Right cardiac atrium (tissue), 5 donors: ENCODE measurements around the gene VPS11. TPM values are rescaled to one million over a fixed set of nuclear protein-coding genes. Genes with fewer than 3 reads are reported as not detected.

Experiments used
- ATAC-seq, 2 donors: fragments of 200-7000 bp; cut with Tn5 transposase; one replicate each; pipeline versions ENCODE4 v1.8.0 to v1.9.1; 2020; ENCODE audit warnings: moderate library complexity in 2 of 2, mild to moderate bottlenecking in 1 of 2
- DNase-seq, 3 donors: peaks; one replicate each; pipeline ENCODE4 v3.0.0-alpha.2; 2020
- H3K27ac ChIP-seq: one replicate; pipeline ENCODE4 v1.5.1; 2013; ENCODE audit warnings: mild to moderate bottlenecking, low read length, control low read depth, moderate library complexity
- H3K27me3 ChIP-seq: one replicate; pipeline ENCODE4 v1.6.1; 2013; ENCODE audit not compliant: control insufficient read depth, insufficient read depth
- H3K4me1 ChIP-seq: one replicate; pipeline ENCODE4 v1.6.1; 2013; ENCODE audit warnings: low read length; ENCODE audit not compliant: control insufficient read depth, insufficient read depth
- H3K4me3 ChIP-seq: one replicate; pipeline ENCODE4 v1.5.1; 2013; ENCODE audit warnings: low read length, control low read depth
- H3K9me3 ChIP-seq: one replicate; pipeline ENCODE4 v1.6.1; 2013; ENCODE audit warnings: low read length; ENCODE audit not compliant: control insufficient read depth
- WGBS: extraction: QIAGEN DNeasy Blood & Tissue Kit; methylation state at CpG from one replicate; pipeline ENCODE4 v1.1.7; 2013; 5-methylcytosine and 5-hydroxymethylcytosine counted together
- intact Hi-C, 4 donors: fragments of 100-400 bp; cut with DNase I; formaldehyde crosslinking; loops; one replicate each; pipeline versions ENCODE4 v1.11.0 to v1.14.0; 2022 to 2023
- polyA plus RNA-seq: library from polyadenylated mRNA; stranded (reverse); fragments of 200-250 nt; gene quantifications from one replicate; pipeline ENCODE4 v1.2.3, GENCODE V29; 2013
- total RNA-seq, 4 donors: library from RNA; stranded (reverse); fragmentation: NEBNext Ultra II Directional; extraction: Animal tissue kit (Norgen Biotek cat#: 25700); gene quantifications; one replicate each; pipeline ENCODE4 v1.2.1, GENCODE V29; 2021
- donor health status: healthy with polysubstance abuse.
- donor health status: DM: no; HTN: yes; CAD: no.
- donor health status: DM: no; HTN: no; CAD: no.
- donor health status: DM: no; HTN: yes; CAD: no; lungs with severe emphysema.
- donor health status: DM: yes; HTN: yes; CAD: no.

Gene VPS11
- total and polyA plus RNA-seq, 5 donors: 20.4 to 23.7 (median 21.9) TPM

- ATAC-seq: no peak
- H3K9me3 ChIP-seq: no peaks in the 10 kb centered on the region
- H3K27ac ChIP-seq: no peak overlapping the region
- intact Hi-C loops: no loop called here
- WGBS: 60% methylated on average over 7 of the region's 7 CpGs
- DNase-seq: peak in 1 of 3 donors; percentile 11
- H3K4me3 ChIP-seq: no peak overlapping the region
- no peaks in the 10 kb centered on the region for H3K27me3 ChIP-seq
- peaks cover 3% of the 10 kb centered on the region for H3K4me1 ChIP-seq
These were observed 14.2 kb downstream of the VPS11 start for GRCh38 chr11:119081682-119082260.

- peak within 1 kb of the TSS; percentile 52 for H3K4me3 ChIP-seq
- peak within 1 kb of the TSS; percentile 75 for H3K27ac ChIP-seq
- no peaks in the 10 kb centered on the region for H3K27me3 ChIP-seq
- ATAC-seq (peak; percentile 98), DNase-seq (peak; percentile 95 to 98 (median 97))
- intact Hi-C loops: no loop called here
- H3K9me3 ChIP-seq: no peaks in the 10 kb centered on the region
- WGBS: under 1% methylated on average over 45 of the region's 45 CpGs
- peaks cover 3% of the 10 kb centered on the region for H3K4me1 ChIP-seq
These were observed 17.2 kb downstream of the VPS11 start, which contains the start of gene HMBS for GRCh38 chr11:119084663-119085436. Gene HMBS, plus strand, starts transcription at chr11:119084881. Its CDS starts 153 bp downstream, at chr11:119085034.

DNA sequence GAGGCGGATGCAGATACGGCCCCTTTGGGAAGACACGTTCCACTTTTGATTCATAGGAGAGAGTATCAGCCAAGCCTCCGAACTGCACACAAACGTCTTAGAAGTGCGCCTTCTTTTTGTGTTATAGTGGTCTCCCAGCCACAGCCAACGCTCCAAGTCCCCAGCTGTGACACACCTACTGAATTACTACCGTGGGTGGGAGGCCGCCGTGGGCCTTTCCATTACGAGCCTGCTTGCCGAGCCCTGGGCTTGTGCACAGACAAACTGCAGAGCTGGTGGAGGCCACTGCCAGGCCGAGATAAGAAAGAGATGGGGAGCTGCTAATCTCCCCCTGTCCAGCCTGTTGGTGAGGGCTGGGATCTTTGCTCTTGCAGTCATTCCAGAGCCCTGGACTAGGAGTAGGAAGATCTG, 17.8 kb downstream of the VPS11 start:
- intact Hi-C loops: no loop called here

GRCh38 chr11:119087123-119087522, 19.5 kb downstream of the VPS11 start:
- DNase-seq (no peak), ATAC-seq (no peak)
- Histone ChIP-seq H3K9me3 (no peaks in the 10 kb centered on the region), H3K4me3 (no peak overlapping the region), H3K27ac (no peak overlapping the region), H3K27me3 (no peaks in the 10 kb centered on the region), H3K4me1 (peaks cover 3% of the 10 kb centered on the region)
- intact Hi-C loops: no loop called here
- 88% methylated on average over 6 of the region's 6 CpGs for WGBS

More for the DNA sequence above, 17.8 kb downstream of the VPS11 start:
- Histone ChIP-seq H3K4me1 (peaks cover 3% of the 10 kb centered on the region), H3K9me3 (no peaks in the 10 kb centered on the region), H3K27me3 (no peaks in the 10 kb centered on the region), H3K4me3 (peak overlapping the region; percentile 52), H3K27ac (peak overlapping the region; percentile 71)
- WGBS: 1% methylated on average over 13 of the region's 13 CpGs
- ATAC-seq (no peak), DNase-seq (peak in 1 of 3 donors; percentile 65)

DNA sequence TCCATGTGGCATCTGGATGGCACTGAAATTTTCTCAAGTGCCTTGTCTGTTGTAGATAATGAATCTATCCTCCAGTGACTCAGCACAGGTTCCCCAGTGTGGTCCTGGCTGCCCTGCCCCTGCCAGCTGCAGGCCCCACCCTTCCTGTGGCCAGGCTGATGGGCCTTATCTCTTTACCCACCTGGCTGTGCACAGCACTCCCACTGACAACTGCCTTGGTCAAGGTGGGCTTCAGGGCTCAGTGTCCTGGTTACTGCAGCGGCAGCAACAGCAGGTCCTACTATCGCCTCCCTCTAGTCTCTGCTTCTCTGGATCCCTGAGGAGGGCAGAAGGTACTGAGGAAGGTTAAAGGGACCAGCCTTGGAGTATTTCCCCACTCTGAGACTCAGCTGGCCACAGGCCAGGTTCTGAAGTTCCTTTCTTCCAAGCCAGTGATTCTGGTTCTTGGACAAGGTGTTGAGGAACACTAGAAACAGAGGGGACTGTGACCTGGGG, 20.2 kb downstream of the VPS11 start:
- peaks cover 7% of the 10 kb centered on the region for H3K4me1 ChIP-seq
- intact Hi-C loops: no loop called here
- DNase-seq (peak in 1 of 3 donors; percentile 22), ATAC-seq (no peak)
- H3K27me3 ChIP-seq: no peaks in the 10 kb centered on the region
- 94% methylated on average over 2 of the region's 2 CpGs for WGBS
- H3K9me3 ChIP-seq: no peaks in the 10 kb centered on the region
- H3K4me3 ChIP-seq: no peak overlapping the region
- no peak overlapping the region for H3K27ac ChIP-seq

GRCh38 chr11:119088406-119088805, 20.8 kb downstream of the VPS11 start:
- Histone ChIP-seq H3K27me3 (no peaks in the 10 kb centered on the region), H3K9me3 (no peaks in the 10 kb centered on the region), H3K4me3 (no peak overlapping the region), H3K27ac (no peak overlapping the region), H3K4me1 (peaks cover 12% of the 10 kb centered on the region)
- intact Hi-C loops: no loop called here
- 95% methylated on average over 9 of the region's 9 CpGs for WGBS
- DNase-seq: peak in 1 of 3 donors; percentile 18
- ATAC-seq: no peak

- Histone ChIP-seq H3K27ac (no peak overlapping the region), H3K4me1 (peaks cover 12% of the 10 kb centered on the region), H3K9me3 (no peaks in the 10 kb centered on the region), H3K4me3 (no peak overlapping the region), H3K27me3 (no peaks in the 10 kb centered on the region)
- no peak for ATAC-seq
- intact Hi-C loops: no loop called here
- 96% methylated on average over 1 of the region's 1 CpG for WGBS
- DNase-seq: peak in 1 of 3 donors; percentile 1
These were observed 21.7 kb downstream of the VPS11 start for GRCh38 chr11:119089319-119089718.

DNA sequence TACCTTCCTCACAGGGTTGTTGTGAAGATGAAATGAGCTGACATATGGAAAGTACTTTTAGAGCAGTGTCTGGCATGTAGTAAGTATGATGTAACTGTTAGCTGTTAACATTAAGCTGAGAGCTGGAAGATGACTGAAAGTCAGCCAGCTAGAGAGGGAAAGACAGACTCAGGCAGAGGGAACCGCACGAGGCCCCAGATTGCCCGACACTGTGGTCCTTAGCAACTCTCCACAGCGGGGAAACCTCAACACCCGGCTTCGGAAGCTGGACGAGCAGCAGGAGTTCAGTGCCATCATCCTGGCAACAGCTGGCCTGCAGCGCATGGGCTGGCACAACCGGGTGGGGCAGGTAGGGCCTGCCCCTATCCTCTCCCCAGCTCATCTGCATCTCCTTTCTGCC, 23.6 kb downstream of the VPS11 start:
- peaks cover 9% of the 10 kb centered on the region for H3K4me1 ChIP-seq
- 68% methylated on average over 9 of the region's 9 CpGs for WGBS
- no peak overlapping the region for H3K4me3 ChIP-seq
- H3K27me3 ChIP-seq: no peaks in the 10 kb centered on the region
- ATAC-seq: no peak
- H3K9me3 ChIP-seq: no peaks in the 10 kb centered on the region
- intact Hi-C loops: no loop called here
- no peak overlapping the region for H3K27ac ChIP-seq
- DNase-seq: peak in 2 of 3 donors; percentile 19 to 48

DNA sequence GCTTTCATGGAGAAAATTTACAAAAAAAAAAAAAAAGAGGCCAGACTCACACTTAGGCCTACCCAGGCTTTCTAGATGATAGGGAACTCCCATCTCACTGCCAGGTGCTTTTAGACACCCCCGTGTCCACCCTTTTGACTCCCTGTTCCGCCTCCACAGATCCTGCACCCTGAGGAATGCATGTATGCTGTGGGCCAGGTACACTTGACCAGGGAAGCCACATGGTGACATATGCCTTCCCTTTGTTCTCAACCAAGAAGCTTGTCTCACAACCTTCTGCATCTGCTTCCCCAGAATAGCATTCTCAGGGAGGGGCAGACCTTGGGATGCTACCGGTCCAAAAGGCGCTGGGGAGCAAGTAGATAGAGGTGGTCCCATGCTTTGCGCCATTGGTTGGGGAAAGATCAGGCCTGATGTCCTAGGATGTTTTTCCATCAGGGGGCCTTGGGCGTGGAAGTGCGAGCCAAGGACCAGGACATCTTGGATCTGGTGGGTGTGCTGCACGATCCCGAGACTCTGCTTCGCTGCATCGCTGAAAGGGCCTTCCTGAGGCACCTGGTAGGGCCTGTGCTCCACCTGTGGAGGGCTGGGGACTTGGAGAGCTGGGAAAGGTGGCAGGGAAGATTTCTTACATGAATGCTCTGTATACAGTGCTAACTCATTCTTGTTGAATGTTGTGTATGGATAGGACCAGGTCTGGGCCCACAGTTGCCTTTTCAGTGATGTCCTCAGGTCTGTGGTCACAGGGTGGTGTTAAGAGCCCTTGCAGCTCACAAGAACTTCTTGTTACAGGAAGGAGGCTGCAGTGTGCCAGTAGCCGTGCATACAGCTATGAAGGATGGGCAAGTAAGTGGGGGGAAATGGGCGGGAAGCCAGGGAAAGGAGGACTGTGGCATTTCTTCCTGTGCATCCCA, 24.6 kb downstream of the VPS11 start:
- no peak overlapping the region for H3K4me3 ChIP-seq
- peaks cover 9% of the 10 kb centered on the region for H3K4me1 ChIP-seq
- intact Hi-C loops: no loop called here
- no peaks in the 10 kb centered on the region for H3K27me3 ChIP-seq
- WGBS: 83% methylated on average over 13 of the region's 13 CpGs
- no peaks in the 10 kb centered on the region for H3K9me3 ChIP-seq
- ATAC-seq (no peak), DNase-seq (peak in 2 of 3 donors; percentile 45 to 55)
- H3K27ac ChIP-seq: no peak overlapping the region

GRCh38 chr11:119092880-119093842, 25.5 kb downstream of the VPS11 start:
- ATAC-seq: no peak
- Histone ChIP-seq H3K27ac (no peak overlapping the region), H3K9me3 (no peaks in the 10 kb centered on the region), H3K4me1 (peaks cover 9% of the 10 kb centered on the region), H3K27me3 (no peaks in the 10 kb centered on the region), H3K4me3 (no peak overlapping the region)
- intact Hi-C loops: no loop called here
- WGBS: 56% methylated on average over 12 of the region's 12 CpGs
- peak in 2 of 3 donors; percentile 5 to 27 for DNase-seq
